Posterior cingulate gyrus (tissue), 11 donors: ENCODE measurements around the gene KLHL8.
A peak's percentile ranks its signal among the peaks of the same experiment; 100 is the strongest.
"Not testable (repeated sequence)": the region's sequence is repeated elsewhere in the genome, so short reads cannot be mapped to it uniquely, and the experiment has no call there.

ENCODE experiments used
- DNase-seq, 10 donors: peaks; one replicate each; pipeline versions ENCODE4 v3.0.0 to v3.0.0-alpha.2; 2020 to 2021; ENCODE audit warnings: mixed read lengths in 3 of 10
- intact Hi-C: fragments of 100-400 bp; cut with DNase I; formaldehyde crosslinking; loops from one replicate; pipeline ENCODE4 v1.15.1; 2023

Gene KLHL8

GRCh38 chr4:87185146-87185870 is 35.1 kb downstream of the KLHL8 start:
- DNase-seq = no peak
- intact Hi-C loops = no loop called here

- intact Hi-C loops = no loop called here
- no peak for DNase-seq
Measured at GRCh38 chr4:87180767-87181166, 39.7 kb downstream of the KLHL8 start.

- no peak for DNase-seq
- intact Hi-C loops = no loop called here
Measured at GRCh38 chr4:87179751-87180150, 40.7 kb downstream of the KLHL8 start.

GRCh38 chr4:87174672-87175071 is 45.7 kb downstream of the KLHL8 start:
- intact Hi-C loops = no loop called here
- DNase-seq = no peak

GRCh38 chr4:87171944-87172343 is 48.5 kb downstream of the KLHL8 start:
- DNase-seq = no peak
- intact Hi-C loops = no loop called here

- DNase-seq = no peak
- intact Hi-C loops = no loop called here
Measured at GRCh38 chr4:87166296-87166854, 54.0 kb downstream of the KLHL8 start.

- DNase-seq = no peak
- intact Hi-C loops = no loop called here
Measured at GRCh38 chr4:87165892-87166291, 54.5 kb downstream of the KLHL8 start.

- no peak for DNase-seq
- intact Hi-C loops = loop anchor here (10.0 kb wide), 1 partner anchor 312 kb away; no protein-coding TSS in a partner anchor
Measured at GRCh38 chr4:87153078-87153870, 67.1 kb downstream of the KLHL8 start.

- no peak for DNase-seq
- intact Hi-C loops = loop anchor here (10.0 kb wide), 1 partner anchor 312 kb away; no protein-coding TSS in a partner anchor
Measured at GRCh38 chr4:87152310-87153041, 67.9 kb downstream of the KLHL8 start.

- DNase-seq = no peak
Measured at GRCh38 chr4:87151730-87152129, 68.7 kb downstream of the KLHL8 start.

GRCh38 chr4:87150498-87151261 is 69.7 kb downstream of the KLHL8 start:
- intact Hi-C loops = loop anchor here (1.0 to 10.0 kb wide), 2 partner anchors 86 to 314 kb away; no protein-coding TSS in a partner anchor
- peak in 2 of 10 donors; percentile 10 to 34 for DNase-seq

More at GRCh38 chr4:87151730-87152129, 68.7 kb downstream of the KLHL8 start:
- intact Hi-C loops = loop anchor here (1.0 to 10.0 kb wide), 2 partner anchors 85 to 313 kb away; no protein-coding TSS in a partner anchor

GRCh38 chr4:87147116-87147515 is 73.3 kb downstream of the KLHL8 start:
- DNase-seq = no peak
- intact Hi-C loops = no loop called here

GRCh38 chr4:87145934-87146333 is 74.5 kb downstream of the KLHL8 start:
- intact Hi-C loops, DNase-seq: not testable (repeated sequence)

GRCh38 chr4:87144356-87144755 is 76.1 kb downstream of the KLHL8 start:
- no peak for DNase-seq
- intact Hi-C loops = no loop called here

GRCh38 chr4:87141428-87141827 is 79.0 kb downstream of the KLHL8 start:
- no peak for DNase-seq

GRCh38 chr4:87134122-87134521 is 86.3 kb downstream of the KLHL8 start:
- DNase-seq = no peak
- intact Hi-C loops = no loop called here

More at GRCh38 chr4:87141428-87141827, 79.0 kb downstream of the KLHL8 start:
- intact Hi-C loops = no loop called here

GRCh38 chr4:87133183-87133582 is 87.2 kb downstream of the KLHL8 start:
- DNase-seq = no peak
- intact Hi-C loops = no loop called here

- intact Hi-C loops = no loop called here
- no peak for DNase-seq
Measured at GRCh38 chr4:87132035-87132434, 88.4 kb downstream of the KLHL8 start.

GRCh38 chr4:87130985-87131703 is 89.3 kb downstream of the KLHL8 start:
- no peak for DNase-seq
- intact Hi-C loops = no loop called here
